Measurements from ENCODE around the gene HS1BP3.

Gene HS1BP3

GRCh38 chr2:20567926-20568179 is 83.0 kb downstream of the HS1BP3 start:
- H3K27ac ChIP-seq (ENCODE audit: low read length), result no peak overlapping the region

More at GRCh38 chr2:20567926-20568179, 83.0 kb downstream of the HS1BP3 start:
- no peaks in the 10 kb centered on the region for H3K36me3 ChIP-seq (ENCODE audit: control insufficient read depth in 1 of 2, insufficient read depth in 2 of 2, low read length in 2 of 2)
- H3K4me3 ChIP-seq (ENCODE audit: low read depth in 1 of 2, low read length in 2 of 2), result no peak overlapping the region
- no peaks in the 10 kb centered on the region for H3K27me3 ChIP-seq (ENCODE audit: low read depth, low read length)
- H3K9me3 ChIP-seq (ENCODE audit: control insufficient read depth in 1 of 2, low read length in 2 of 2), result no peaks in the 10 kb centered on the region
- peaks cover 0 to 17% of the 10 kb centered on the region in 2 donors for H3K4me1 ChIP-seq (ENCODE audit: control insufficient read depth in 1 of 2, insufficient read depth in 2 of 2, low read length in 2 of 2)

All from muscle layer of duodenum (tissue), 2 donors.